ENCODE results near the gene WDR33.

WDR33 gene

DNA sequence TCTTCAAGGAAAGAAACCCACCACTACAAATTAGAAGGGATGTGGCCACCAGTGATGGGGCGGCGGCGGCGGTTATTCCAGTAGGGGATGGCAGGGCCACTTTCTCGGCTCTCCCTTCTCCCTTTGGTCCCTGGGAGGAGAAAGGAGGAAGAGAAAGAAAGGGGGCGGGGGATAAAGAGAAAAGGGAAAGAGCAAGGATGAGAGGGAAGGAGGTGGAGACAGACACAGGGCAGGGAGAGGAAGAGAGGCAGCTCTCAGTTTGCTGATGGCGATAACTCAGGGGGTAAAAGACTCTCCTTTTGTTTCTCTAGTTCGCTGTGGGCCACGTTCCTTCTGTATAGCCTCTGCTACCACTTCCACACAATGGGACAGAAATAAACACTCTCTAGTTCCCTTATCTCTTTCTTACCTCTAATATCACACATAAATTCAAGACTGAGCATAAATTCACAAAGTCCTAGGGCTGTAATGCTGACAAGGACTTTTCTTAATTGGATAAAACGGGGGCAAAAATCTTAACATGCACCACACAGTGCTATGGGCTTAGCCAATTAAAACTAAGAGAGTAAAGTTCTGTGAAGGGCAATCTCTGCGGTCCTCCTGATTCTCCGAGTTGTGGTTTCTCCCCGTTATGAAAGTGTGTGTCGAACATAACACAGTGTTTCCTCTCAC lies 95.1 kb downstream of the WDR33 start:
- DNase-seq, result no peak

DNA sequence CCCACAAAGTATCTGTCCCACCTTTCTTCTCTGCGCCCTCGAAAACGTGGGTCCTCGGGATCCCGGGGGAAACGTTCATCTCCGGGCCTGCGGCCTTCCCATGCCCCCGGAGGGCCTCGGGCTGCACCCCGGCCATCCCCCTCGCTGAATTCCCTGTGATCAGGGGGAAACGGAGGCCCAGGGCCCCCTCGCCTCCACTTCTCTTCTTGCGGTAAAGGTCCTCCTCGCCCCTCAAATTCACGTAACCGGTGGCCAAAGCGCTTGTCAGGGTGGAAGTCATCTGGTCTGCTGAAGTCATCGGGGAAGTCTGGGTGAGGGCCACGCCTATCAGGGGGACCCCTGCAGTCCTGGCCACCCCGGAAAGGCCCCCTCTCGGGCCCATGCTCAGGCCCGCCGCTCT lies 97.4 kb downstream of the WDR33 start:
- no peak for DNase-seq

DNA sequence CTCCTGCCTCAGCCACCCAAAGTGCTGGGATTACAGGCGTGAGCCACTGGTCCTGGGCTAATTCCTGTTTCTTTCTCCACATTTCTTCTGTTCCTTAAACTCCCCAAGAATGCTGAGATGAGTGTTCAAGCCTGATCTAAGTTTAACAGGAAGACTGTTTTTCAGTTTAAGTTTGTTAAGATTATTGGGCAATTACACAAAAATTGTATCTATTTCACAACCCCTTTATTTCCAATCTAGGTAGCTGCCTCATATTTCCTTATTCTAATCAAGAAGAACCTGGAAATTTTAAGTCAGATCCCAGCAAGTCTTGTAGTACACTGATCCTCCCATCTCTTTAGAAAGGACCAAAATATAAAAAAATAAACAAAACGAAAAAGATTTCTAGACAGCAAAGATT lies 98.0 kb downstream of the WDR33 start:
- peak; percentile 11 for DNase-seq

DNA sequence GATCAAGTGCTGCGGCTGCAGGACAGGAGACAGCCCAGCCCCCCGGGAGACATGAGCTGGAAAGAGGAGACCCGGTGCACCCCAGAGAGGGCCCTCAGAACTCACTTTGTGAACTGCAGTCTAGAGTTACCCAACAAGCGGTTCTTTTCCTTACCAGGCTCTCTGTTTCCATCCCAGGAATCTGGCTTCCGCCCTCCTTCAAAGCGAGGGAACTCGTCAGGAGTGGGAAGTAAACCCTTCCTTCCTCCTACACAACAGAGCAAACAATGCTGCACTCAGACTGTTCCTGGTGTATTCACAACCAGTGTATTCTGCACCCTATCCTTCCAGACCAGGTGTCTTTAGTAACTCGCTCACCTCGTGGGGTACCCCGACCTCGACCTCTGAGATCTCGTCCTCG lies 101.6 kb downstream of the WDR33 start:
- no peak for DNase-seq

DNA sequence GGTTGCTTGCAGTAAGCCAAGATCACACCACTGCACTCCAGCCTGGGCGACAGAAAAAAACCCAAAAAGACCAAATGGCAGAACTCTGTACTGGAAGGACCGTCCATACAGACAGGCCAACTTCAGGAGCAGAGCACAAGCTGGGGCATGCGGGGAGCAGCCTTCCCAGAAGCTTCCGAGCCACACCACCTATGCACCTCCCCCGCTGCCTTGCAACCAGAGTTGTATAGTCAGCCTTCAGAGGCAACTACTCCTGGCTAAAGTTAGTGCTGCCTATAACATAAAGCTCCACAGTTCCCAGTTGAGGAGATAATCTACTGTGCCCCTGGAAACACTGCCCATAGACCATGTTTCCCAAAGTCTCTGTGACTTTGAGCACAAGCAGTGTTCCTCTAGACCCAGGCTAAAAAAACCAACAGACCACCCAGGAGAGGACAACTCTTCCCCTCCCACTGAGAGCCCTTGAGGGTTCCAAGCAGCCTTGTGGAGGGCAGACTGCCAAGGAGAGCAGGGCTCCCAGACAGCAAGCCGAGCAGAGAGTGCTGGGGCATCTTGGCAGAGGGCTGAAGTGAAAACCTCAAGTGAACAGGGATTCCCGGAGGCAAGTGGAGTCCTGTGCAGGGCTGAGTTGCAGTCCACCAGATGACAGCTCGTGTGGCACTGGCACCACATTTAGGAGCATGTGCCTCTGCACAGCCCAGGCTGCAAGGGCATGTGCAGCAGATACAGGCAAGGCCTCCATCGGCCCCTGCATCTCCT lies 102.9 kb downstream of the WDR33 start:
- no peak for DNase-seq

DNA sequence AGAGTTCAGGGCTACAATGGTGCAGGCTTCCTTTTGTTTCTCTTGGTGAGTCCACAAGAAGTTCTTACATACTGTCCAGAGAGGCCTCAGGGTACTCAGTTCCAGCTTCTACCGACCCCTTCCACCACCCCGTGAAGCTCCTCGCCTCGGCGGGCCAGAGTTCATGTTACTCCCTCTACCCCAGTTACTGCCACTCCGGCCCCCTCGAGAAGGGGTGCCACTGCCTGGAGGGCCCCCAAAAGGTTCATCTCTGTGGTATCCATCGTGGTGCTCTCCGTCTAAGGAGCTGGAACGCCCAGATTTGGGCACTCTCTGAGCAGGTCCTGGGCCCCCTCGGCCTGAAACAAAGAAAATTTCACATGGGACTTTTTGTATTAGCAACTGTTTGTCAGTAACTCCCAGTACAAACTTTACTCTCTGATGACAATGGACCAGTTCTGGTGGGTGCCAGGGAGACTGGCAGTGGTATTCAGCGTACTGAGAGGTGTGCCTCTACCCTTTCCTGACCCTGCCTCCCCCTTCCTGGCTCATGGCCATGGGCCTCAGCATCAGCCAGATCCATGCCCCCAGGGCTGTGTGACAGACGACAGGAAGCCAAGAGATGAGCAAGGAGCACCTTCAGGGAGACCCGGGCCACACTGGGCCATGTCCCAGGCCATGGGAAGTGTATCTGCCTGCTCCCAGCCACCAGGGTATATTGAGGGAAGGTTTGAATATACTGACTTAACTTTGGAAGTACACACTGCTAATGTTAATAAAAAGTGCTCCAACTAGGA lies 104.6 kb downstream of the WDR33 start:
- no peak for DNase-seq

DNA sequence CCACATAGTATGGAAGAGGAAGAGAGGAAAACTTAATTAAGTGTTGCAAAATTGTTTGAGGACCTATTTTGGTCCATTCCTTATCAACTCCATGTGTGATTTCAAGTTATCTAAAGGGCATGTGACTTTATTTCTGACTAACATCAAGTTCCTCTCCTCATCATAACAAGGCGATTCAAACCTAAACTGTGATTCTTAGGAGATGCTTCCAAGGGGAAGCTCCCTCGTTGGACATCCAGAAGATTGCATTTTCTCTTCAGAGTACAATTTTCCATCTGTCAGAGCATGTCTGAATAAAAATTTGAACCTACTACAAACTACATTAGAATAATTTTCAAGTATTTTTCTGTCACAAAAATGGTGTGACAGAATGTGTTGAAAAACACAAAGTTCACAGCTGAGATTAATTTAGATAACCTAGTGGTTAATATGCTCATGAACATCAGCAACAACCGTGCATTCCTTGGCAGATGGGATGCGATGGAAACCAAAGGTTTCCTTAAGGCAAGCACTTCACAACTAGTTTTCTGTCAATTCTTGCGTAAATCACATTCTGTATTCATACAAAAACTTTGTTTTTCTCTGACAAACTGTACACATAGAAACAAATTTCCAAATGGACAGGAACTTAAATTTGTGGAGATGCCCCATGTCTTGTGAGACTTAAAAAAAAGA lies 105.4 kb downstream of the WDR33 start:
- peak; percentile 64 for DNase-seq

DNA sequence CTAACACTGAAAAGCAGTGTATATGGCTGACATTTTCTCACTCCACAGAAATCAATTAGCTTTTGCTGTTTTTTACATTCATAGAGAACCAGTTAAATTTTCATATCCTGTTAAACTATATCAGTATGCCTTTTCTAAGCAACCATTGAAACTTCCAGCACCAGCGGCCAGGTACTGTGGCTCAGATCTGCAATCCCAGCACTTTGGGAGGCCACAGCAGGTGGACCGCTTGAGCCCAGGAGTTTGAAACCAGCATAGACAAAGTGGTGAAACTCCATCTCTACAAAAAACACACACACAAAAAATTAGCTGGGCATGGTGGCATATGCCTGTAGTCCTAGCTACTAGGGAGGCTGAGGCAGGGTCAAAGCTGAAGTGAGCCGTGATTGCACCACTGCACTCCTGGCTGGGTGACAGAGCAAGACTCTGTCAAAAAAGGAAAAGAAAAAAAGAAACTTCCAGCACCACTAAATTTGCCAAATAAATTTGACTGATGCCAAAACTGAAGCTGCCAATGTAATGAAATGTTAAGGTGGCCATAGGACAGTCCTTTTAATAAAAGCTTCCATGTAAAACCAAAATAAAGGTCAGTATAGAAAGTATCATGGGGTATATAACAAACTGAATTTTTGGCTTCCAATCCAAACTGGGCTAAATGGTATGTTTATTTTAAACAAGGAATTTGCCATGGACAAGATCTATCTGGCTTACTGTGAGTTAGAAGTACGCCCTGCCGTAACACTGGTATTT lies 106.2 kb downstream of the WDR33 start:
- DNase-seq, result no peak

DNA sequence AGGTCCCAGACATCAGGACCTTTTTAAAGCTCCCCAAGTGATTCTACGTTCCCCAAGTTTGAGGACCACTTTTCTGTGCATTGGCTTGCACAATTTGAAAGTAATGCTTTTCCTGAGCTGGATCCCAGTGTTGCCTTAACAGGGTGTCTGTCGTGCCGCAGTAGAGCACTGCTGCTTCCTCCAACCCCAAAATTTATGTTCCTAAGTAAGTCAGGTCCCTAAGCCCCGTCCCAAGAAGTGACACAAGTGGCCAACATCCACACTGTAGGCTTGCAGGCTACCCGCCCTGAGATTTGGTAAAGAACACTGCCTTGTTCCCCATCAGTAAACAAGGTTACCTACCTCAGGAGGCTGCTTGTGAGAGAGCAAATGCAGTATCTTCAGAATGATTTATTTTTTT lies 107.7 kb downstream of the WDR33 start:
- no peak for DNase-seq

DNA sequence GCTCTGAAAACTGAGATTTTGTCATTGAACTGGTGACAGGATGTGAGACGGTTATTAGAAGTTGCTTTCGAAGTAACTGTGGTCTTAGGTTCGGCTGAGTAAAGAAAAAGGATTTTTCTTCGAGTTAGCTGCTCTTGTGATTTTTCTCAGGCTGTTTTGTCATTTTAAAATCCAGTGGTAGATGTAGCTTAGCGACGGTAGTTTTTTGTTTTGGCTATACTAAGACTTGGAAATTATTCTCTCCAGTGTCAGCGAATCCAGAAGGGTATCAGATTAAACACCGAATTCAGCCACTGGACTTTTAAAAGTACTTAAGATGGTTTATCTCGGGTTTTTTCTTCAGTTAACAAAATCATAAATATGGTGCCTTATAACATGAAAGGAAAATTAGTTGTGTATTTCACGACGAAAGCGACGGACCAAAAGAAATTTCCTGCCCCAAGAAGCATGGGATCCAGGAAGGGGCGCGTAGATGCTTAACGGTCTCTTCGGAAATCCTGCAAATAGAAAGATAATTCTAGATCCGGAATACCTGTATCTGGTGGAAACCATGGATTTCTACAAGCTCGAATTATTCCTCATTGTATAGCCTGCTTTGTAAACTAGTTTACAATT lies 108.5 kb downstream of the WDR33 start:
- DNase-seq, result no peak

DNA sequence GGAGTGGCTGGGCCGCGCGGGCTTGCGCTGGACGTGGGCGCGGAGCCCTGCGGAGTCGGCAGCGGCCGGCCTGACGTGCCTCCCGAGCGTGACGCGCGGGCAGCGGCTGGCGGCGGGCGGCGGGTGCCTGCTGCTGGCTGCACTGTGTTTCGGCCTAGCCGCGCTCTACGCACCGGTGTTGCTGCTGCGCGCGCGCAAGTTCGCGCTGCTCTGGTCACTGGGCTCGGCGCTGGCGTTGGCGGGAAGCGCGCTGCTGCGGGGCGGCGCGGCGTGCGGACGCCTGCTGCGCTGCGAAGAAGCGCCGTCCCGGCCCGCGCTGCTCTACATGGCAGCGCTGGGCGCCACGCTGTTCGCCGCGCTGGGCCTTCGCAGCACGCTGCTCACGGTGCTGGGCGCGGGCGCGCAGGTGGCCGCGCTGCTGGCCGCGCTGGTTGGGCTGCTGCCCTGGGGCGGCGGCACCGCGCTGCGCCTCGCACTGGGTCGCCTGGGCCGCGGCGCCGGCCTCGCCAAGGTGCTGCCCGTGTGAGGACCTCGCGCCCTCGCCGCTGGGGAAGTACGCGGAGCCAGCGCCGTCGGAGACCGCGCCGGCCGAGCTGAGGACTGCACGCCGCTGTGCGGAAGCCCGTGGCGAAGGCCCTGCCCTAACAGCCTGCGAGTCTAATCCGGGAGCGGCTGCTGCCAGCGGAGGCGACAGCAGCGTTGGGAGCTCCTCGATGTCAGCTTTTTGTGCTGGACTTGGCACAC lies 109.1 kb downstream of the WDR33 start:
- peak; percentile 88 for DNase-seq

DNA sequence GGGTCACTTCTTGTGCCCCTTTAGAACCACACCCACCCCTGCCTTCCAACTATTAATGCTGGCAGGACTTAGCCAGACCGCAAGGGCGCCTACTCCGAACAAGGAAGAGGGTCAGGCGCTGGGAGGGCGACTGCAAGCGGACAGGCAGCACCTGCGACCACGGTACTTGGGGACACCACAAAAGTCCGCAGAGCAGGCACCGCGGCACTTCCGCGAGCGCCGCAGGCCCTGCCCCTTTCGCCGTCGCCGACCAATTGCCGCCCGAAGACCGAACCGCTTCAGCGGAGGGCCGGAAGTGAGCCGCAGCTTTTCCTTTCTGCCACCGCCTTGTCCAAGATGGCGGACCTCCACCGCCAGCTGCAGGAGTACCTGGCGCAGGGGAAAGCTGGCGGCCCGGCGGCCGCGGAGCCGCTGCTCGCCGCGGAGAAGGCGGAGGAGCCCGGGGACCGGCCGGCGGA lies 109.7 kb downstream of the WDR33 start, which contains the start of gene SFT2D3:
Gene SFT2D3 (plus strand): TSS at position 305 of the 458 bp plus-strand sequence. CDS start 32 bp downstream, at position 337.
- DNase-seq, result peak; percentile 93

DNA sequence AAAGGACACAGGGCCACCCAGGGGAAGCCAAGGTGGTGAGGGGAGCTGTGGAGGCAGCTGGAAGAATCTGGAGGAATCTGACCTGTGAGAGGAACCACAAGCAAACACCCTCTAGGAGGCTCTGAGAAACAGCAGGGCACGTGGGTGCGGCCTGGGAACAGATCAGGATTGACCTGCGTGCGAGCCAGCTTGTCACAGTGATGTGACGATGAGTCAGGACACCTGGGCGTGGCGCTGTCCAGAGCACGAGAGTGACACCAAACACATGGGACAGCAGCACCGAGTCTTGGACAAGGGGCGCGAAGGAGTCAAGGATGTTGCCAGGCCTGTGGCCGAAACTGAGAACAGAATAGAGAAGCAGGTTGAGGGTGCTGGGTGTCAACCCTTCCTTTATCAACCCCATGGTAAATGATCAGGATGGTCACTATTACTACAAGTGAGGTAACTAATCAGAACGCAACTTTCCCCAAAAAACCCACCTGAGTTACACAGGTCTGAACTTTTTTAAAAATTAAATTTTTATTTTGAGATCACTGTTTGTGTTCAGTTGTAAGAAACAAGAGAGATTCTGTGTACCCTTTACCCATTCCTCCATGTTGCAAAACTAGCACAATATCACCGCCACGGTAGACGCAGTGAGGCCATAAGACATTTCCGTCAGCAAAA lies 110.3 kb downstream of the WDR33 start:
- peak; percentile 98 for DNase-seq

DNA sequence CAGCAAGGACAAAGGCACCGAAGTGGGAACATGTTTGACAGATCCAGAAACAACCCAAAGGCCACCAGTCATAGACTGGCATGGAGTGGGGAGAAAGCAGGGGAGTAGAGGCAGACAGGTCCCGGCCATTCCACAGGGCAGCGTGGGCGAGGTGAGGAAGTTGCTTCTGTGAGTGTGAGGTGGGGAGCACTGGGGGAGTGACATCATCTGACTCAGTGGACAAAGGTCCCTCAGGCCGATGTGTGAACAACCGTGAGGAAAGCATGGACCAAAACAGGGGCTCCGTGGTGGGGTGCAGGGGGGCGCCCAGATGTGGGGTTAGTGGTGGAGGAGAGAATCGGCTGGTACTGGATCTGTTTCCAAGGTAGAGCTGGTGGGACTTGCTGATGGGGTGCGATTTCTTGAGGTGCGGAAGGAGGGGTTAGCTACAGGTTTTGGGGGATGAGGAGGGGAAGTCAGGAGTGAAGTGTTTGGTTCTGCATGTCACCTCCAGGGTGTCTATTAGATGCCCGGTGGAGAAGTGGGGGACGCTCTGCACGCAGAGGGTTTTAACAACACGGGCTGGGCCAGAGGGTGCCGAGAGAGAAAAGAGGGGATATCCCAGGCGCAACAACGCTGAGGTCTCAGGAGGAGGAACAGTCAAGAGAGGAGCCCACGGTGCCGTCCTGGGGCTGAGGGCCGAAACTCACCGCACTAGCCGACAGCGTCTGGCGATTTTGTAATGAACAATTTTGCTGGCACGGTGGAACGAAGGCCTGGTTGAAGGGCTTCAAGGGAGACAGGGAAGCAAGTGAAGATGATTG lies 112.2 kb downstream of the WDR33 start:
- DNase-seq, result no peak

DNA sequence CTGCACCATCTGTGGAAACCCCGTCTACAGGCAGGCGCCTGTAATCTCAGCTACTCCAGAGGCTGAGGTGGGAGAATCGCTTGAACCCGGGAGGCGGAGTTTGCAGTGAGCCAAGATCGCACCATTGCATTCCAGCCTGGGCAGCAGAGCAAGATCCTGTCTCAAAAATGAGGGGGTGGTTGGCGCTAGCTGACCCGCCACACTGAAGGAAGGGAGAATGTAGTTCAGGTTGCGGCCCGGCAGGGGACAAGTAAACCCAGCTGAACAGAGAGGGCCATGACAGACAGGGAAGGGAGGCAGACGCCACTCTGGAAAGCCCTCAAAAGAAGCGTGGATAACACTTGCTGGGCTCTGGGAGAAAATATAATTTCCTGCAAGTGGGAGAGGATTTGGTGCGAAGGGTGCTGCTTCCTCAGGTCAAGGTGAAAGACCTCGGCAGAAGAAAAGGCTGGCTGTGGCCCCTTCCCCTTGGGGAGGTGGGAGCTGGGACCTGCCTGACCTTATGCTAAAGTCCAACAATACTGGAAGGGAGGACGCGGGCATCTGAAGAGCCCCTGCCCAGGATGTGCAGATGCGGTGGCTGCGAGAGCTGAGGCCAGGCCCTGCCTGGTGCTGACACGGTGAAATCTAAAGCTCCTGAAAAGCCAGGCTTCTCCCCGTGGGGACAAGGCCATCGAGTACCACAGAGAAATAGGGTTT lies 113.3 kb downstream of the WDR33 start:
- no peak for DNase-seq

DNA sequence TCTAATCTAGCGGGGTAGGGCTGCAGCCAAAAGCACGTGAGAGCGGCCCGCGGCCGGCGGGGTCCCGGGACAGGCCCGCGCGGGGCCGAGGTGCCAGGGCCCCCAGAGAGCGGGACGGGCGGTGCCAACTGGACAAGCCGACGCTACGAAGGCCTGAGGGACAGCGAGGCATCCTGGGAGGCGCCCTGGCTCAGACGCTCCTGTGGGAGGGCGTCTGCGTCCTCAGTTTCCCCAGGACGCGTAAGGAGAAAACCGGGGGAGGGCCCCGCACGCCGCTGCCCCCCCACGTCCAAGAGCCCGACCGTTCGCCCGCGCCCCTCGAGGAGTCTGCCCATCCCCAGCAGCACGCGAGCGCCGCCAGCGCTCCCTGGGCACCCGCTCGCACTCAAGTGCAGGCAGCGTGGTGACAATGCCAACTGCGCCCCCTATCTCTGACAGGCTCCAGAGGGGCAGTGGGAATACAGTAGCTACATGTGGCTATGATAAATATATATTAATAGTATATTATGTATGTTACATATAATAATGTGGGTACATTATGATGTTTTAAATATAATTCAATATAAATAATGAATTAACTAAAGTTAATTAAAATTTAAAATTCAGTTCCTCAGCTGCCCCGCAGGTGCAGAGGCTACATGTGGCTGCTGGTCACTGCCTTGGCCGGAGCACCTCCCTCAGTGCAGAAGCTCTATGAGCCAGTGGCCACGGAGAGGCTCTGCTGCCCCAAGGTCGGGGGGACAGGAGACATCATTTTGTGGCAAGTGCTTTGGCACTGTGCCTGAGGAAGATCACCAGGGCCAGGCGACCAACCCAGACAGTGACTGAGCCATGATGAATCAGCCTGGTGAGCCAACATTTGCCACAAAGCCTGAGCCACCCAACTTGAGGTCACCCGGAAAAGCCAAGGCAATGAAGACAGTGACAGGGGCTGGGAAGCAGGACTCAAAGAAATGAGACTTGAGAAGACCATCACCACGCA lies 115.2 kb downstream of the WDR33 start:
- DNase-seq, result peak; percentile 77

DNA sequence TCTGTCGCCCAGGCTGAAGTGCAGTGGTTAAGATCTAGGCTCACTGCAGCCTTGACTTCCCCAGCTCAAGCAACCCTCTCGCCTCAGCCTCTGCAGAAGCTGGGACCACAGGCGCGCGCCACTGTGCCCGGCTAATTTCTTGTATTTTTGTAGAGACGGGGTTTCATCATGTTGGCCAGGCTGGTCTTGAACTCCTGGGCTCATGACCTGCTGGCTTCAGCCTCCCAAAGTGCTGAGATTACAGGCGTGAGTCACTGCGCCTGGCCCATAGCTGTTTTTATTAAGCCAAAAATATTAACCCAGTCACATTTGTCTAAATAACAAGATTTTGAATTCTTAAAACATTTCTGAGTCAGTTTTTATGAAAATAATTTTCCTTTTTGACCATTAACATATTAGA lies 116.0 kb downstream of the WDR33 start:
- no peak for DNase-seq

DNA sequence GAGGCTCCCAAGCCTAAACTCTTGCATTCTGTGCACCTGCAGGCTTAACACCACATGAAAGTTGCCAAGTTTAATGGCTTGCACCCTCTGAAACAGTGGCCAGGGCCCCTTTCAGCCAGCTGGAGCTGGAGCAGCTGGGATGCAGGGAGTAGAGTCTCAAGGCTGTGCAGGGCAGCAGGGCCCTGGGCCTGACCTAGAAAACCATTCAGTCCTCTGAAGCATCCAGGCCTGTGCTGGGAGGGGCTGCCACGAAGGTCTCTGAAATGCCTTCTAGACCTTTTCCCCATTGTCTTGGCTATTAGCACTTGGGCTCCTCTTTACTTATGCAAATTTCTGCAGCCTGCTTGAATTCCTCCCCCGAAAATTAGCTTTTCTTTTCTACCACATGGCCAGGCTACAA lies 120.3 kb downstream of the WDR33 start:
- no peak for DNase-seq
